HG03280 (cell line): ENCODE data around the gene SETD4.

Source experiments
- ATAC-seq: cut with Tn5 transposase; IDR thresholded peaks from one replicate; pipeline ENCODE4 v1.9.1; 2021; ENCODE audit warnings: mild to moderate bottlenecking, moderate library complexity; ENCODE audit not compliant: unreplicated experiment

Gene SETD4

GRCh38 chr21:36048357-36048756 lies 12.0 kb downstream of the SETD4 start:
- ATAC-seq: no peak

- ATAC-seq: no peak
Measured at GRCh38 chr21:36047139-36047538, 13.2 kb downstream of the SETD4 start.

GRCh38 chr21:36045993-36046392 lies 14.3 kb downstream of the SETD4 start:
- no peak for ATAC-seq

- ATAC-seq: no peak
Measured at GRCh38 chr21:36044056-36044455, 16.3 kb downstream of the SETD4 start.

GRCh38 chr21:36041910-36042309 lies 18.4 kb downstream of the SETD4 start:
- ATAC-seq: no peak

GRCh38 chr21:36040389-36040788 lies 19.9 kb downstream of the SETD4 start:
- ATAC-seq: no peak

GRCh38 chr21:36039861-36040260 lies 20.5 kb downstream of the SETD4 start:
- no peak for ATAC-seq

- no peak for ATAC-seq
Measured at GRCh38 chr21:36038701-36039497, 21.4 kb downstream of the SETD4 start.

- ATAC-seq: no peak
Measured at GRCh38 chr21:36035381-36035791, 24.9 kb downstream of the SETD4 start.

- ATAC-seq: no peak
Measured at GRCh38 chr21:36034211-36034913, 26.0 kb downstream of the SETD4 start.

GRCh38 chr21:36032647-36033406 lies 27.5 kb downstream of the SETD4 start:
- no peak for ATAC-seq

GRCh38 chr21:36030581-36031189 lies 29.6 kb downstream of the SETD4 start:
- no peak for ATAC-seq

- ATAC-seq: no peak
Measured at GRCh38 chr21:36029309-36029708, 31.0 kb downstream of the SETD4 start.

- ATAC-seq: no peak
Measured at GRCh38 chr21:36028127-36029069, 31.9 kb downstream of the SETD4 start.

- no peak for ATAC-seq
Measured at GRCh38 chr21:36027347-36027746, 33.0 kb downstream of the SETD4 start.

GRCh38 chr21:36024782-36025181 lies 35.5 kb downstream of the SETD4 start:
- no peak for ATAC-seq

- no peak for ATAC-seq
Measured at GRCh38 chr21:36023092-36023480, 37.2 kb downstream of the SETD4 start.

GRCh38 chr21:36022427-36023091 lies 37.8 kb downstream of the SETD4 start:
- ATAC-seq: no peak

- ATAC-seq: peak; percentile 54
Measured at GRCh38 chr21:36021251-36021837, 39.0 kb downstream of the SETD4 start.
